HG02981 (cell line): ENCODE measurements around the gene GMCL1.
"Not testable (repeated sequence)": the region's sequence is repeated elsewhere in the genome, so short reads cannot be mapped to it uniquely, and the experiment has no call there.

Experiments used
- ATAC-seq: cut with Tn5 transposase; IDR thresholded peaks from one replicate; pipeline ENCODE4 v1.9.1; 2021; ENCODE audit warnings: mild to moderate bottlenecking, moderate library complexity; ENCODE audit not compliant: unreplicated experiment

The GMCL1 gene

GRCh38 chr2:69829256-69830044 lies at the start of gene GMCL1:
Gene GMCL1, plus strand, starts transcription at chr2:69829660. Its CDS starts 233 bp downstream, at chr2:69829893.
- peak; percentile 88 for ATAC-seq

- ATAC-seq, result no peak
Observed at GRCh38 chr2:69780921-69781320, 48.5 kb upstream of the GMCL1 start.

- ATAC-seq, result no peak
Observed at GRCh38 chr2:69781321-69782248, 47.9 kb upstream of the GMCL1 start.

GRCh38 chr2:69784228-69784627 lies 45.2 kb upstream of the GMCL1 start:
- no peak for ATAC-seq

- ATAC-seq, result no peak
Observed at GRCh38 chr2:69785358-69785757, 44.1 kb upstream of the GMCL1 start.

- no peak for ATAC-seq
Observed at GRCh38 chr2:69786052-69786560, 43.4 kb upstream of the GMCL1 start.

GRCh38 chr2:69789175-69789721 lies 40.2 kb upstream of the GMCL1 start:
- peak; percentile 42 for ATAC-seq

GRCh38 chr2:69789772-69790600 lies 39.5 kb upstream of the GMCL1 start:
- ATAC-seq, result peak; percentile 69

- no peak for ATAC-seq
Observed at GRCh38 chr2:69790601-69790959, 38.9 kb upstream of the GMCL1 start.

- no peak for ATAC-seq
Observed at GRCh38 chr2:69791045-69791444, 38.4 kb upstream of the GMCL1 start.

GRCh38 chr2:69796174-69796573 lies 33.3 kb upstream of the GMCL1 start:
- ATAC-seq, result no peak

- ATAC-seq, result no peak
Observed at GRCh38 chr2:69797235-69797634, 32.2 kb upstream of the GMCL1 start.

- no peak for ATAC-seq
Observed at GRCh38 chr2:69797836-69798289, 31.6 kb upstream of the GMCL1 start.

- no peak for ATAC-seq
Observed at GRCh38 chr2:69798290-69798908, 31.1 kb upstream of the GMCL1 start.

- no peak for ATAC-seq
Observed at GRCh38 chr2:69798909-69799526, 30.4 kb upstream of the GMCL1 start.

- ATAC-seq, result no peak
Observed at GRCh38 chr2:69801745-69802290, 27.6 kb upstream of the GMCL1 start.

GRCh38 chr2:69802781-69803367 lies 26.6 kb upstream of the GMCL1 start:
- ATAC-seq, result not testable (repeated sequence)

GRCh38 chr2:69804416-69804815 lies 25.0 kb upstream of the GMCL1 start:
- no peak for ATAC-seq

- ATAC-seq, result no peak
Observed at GRCh38 chr2:69805887-69806286, 23.6 kb upstream of the GMCL1 start.
